ENCODE results near the gene UNC79.

The UNC79 gene

GRCh38 chr14:93727917-93728650 lies 297.3 kb downstream of the UNC79 start:
- no peak for DNase-seq (ENCODE audit: low read depth in 2 of 2)

DNA sequence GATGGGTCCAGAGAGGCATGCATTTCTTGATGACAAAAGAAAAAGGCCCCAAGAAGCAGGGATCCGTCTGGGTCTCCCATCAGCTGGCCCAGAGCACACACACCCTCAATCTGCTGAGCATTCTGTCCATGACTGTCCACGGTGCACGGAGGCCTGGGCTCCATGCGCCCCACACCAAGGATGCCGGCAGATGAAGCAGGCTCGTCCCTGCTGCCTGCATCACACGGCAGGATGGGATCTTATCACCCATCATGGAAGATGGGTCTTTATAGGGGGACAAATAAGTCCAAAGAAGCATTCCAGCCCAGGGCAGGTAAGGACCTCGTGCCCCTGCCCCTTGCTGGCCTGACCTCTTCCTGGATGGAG lies 297.9 kb downstream of the UNC79 start:
- no peak for DNase-seq (ENCODE audit: low read depth in 2 of 2)

DNA sequence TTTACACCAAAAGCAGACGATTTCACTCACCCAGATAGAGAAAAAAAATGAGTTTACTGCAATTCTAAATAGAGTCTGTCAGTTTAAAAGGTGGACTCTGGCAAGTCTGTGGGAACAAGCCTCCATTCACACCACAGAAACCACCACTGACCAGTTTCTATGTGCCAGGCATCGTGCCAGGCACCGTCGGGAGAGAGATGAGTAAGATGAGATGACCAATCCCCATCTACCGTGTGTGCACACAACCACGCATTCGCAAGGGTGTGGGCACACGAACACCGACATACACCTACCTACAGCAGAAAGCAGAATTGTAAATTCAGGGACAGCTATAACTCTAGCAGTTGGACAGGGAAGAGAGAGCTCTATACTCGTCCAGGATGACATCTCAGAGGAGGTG lies 299.3 kb downstream of the UNC79 start:
- DNase-seq (ENCODE audit: low read depth in 2 of 2): no peak

DNA sequence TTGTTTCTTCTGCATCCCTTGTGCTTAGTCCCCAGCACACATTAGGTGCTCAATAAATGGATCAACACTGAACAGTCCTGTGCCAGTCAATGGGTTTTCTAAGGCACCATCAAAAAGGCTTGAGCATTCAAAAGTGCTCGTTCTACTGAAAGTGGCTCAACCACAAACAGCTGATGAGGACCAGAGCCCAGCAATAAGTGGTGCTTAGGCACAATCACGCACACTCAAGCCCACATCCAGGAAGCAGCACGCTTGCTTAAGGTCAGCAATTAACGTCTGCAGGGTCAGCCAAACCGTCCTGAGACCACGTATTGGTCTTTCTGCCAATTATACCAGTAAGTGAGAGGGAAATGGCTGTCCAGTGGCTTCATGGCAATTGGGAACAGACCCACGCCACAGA lies 301.0 kb downstream of the UNC79 start:
- no peak for DNase-seq (ENCODE audit: low read depth in 2 of 2)

GRCh38 chr14:93732524-93732923 lies 301.8 kb downstream of the UNC79 start:
- no peak for DNase-seq (ENCODE audit: low read depth in 2 of 2)

DNA sequence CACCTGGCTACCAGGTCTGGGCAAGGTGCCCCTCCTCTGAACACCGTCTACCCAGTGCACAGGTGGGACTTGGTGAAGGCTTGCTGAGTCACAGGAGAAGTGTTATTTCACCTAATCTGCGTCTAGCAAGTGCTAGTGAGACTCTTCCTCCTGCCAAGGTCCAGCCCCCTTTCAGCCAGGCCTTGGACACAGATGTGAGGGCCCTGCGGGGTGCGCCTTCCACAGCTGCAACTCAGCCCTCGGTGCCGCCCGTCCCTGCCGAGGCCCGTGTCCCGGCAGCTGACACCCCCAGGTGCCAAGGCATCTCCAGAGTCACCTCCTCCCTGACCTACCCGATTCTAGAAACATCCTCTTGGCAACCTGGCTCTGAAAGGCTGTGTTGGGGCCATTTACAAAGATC lies 302.5 kb downstream of the UNC79 start:
- no peak for DNase-seq (ENCODE audit: low read depth in 2 of 2)

DNA sequence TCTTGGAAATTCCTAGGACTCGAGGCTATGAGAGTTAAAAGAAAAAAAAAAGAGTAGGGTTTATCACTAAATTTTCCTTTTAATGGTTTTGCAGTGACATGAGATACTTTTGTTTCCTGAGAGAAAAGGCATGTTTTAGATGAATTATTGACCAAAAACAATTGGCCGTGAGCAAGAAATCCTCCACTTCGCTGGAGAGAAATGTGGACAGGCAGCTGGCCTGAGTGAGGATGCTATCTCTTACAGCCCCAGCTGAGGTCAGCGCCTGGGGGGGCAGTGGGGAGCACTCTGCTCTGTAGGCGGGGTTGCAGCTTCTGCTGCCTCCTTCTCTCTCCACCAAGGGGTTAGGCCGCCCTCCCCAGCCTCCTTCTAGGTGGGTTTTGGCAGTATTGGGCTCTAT lies 302.9 kb downstream of the UNC79 start:
- DNase-seq (ENCODE audit: low read depth in 2 of 2): no peak

DNA sequence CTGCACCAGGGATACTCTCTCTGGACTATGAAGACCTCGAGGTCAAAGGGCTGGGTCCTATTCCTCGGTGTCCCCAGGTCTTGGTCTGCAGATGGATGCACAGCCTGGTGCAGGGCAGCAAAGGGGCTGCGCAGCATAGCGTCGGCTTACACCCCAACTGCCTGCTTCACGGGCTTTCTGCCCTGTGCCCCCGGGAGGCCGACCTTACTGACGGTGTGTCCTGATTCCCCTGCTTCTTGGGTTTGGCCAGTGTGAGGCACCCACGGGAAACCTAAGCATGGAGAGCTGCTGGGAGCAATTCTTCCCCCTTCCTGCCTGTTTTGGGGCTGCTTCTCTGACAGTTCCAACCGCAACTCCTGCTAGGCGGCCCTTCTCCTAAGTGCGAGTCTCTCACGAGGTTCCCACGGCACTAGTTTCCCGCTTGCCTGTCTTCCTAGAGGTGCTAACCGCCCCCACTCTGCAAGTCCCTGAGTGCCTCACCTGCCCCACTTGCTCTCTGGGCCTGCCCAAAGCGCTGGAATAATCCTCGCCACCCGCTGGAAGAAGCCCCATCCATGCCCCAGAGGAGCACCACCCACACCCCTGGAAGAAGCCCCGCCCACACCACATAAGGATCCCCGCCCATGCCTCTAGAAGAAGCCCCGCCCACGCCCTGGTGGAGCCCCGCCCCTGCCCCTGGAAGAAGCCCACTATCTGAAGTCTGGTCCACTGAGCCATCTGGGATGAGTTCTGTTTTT lies 303.5 kb downstream of the UNC79 start:
- DNase-seq (ENCODE audit: low read depth in 2 of 2): no peak

GRCh38 chr14:93735206-93735605 lies 304.5 kb downstream of the UNC79 start:
- no peak for DNase-seq (ENCODE audit: low read depth in 2 of 2)

DNA sequence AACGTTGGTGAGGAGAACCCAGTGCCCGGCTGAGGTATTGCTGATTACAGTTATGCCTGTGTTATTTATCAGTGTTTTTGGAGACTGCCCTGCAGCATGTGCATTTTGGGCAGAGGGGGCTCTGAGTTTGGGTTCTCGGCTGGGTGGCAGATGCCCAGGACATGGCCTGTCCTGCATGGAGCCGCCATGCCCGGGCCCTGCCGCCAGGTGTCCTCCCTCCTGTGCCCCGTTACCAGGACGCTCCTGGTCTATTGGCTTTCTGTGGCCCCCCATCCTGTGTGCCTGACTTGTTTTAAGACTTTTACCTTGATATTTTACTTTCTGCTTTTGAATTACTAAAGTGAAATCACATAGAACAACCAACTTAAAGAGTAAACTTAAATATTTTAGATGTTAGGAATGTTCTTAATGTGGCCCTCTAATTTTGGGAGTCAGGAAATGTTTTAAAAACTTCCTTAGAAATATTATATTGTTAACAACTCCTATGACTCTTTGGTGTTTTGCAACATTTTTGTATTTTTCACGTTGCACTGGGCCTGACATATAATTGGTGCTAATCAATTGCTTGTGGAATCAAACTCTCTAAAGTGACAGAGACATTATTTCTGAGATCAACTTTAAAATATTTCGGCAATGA lies 305.8 kb downstream of the UNC79 start:
- DNase-seq (ENCODE audit: low read depth in 2 of 2): no peak

- no peak for DNase-seq (ENCODE audit: low read depth in 2 of 2)
These were observed 306.9 kb downstream of the UNC79 start for GRCh38 chr14:93737634-93738033.

DNA sequence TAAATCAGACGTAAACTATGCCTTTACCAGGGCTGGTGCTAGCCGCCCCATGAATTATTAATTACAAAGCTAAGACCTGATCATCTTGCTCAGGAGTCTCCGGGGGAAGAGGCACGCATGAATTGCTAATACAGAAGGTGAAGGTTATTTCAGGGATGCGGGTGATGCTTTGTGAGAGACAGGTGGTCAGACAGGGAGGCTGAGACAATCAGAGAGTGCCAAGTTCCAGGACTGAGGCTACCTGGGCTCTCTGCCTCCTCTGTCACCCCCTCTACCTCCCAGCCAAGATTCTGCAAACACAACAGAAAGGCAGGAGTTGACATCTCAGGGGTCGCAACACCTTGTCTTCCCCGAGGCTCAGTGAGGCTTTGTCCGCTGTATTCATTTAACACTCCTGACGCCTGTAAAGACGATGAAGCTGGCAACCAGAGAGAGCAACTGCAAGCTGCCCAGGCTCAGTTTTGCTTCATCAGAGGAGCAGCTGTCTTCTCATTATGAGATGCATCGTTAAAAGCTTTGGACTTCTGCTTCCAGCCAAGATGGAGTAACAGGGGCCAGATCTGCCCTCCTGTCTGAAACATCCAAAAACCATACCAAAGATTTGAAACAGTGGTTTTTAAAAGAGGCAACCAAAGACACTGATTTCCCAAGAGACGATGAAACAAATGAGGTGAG lies 311.0 kb downstream of the UNC79 start:
- no peak for DNase-seq (ENCODE audit: low read depth in 2 of 2)

DNA sequence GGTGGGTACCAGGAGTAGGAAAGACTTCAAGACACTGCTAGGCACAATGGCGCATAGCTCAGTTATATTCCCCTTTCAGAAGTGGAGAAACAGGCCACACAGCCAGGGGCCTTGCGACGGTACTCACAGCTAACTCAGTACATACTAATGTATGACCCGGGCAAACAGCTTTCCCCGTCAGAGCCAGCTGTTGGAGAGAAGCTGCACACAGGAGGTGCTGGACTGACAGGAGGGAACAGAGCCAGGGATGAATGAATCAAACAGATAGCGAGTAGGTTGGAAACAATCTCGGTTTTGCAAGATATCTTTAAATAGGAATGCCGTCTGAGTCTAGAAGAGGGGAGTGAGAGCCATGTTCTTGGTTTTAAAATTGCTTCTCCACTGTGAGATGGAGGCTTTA lies 312.0 kb downstream of the UNC79 start:
- DNase-seq (ENCODE audit: low read depth in 2 of 2): no peak

GRCh38 chr14:93743270-93744060 lies 312.7 kb downstream of the UNC79 start:
- DNase-seq (ENCODE audit: low read depth in 2 of 2): no peak

GRCh38 chr14:93744176-93744575 lies 313.4 kb downstream of the UNC79 start:
- DNase-seq (ENCODE audit: low read depth in 2 of 2): no peak

DNA sequence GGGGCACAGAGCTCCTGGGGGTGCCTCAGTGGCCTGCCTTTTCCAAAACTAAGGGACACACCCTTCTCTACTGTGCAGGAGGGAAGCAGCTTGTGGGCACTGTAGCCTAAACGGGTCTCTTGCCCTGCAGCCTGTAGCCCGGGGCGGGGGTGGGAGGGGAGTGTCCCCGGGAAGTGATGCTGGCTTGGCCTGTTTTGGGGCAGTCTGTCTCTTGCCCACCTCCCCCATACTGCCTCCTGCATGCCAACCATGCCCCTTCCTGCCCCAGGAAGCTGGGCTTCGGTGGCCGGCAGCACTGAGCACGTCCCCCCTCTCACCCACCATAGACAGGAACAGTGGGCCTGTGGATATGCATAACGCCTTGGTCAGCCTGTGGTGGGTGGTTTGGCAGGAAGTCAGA lies 314.1 kb downstream of the UNC79 start:
- no peak for DNase-seq (ENCODE audit: low read depth in 2 of 2)

- DNase-seq (ENCODE audit: low read depth in 2 of 2): no peak
These were observed 315.0 kb downstream of the UNC79 start for GRCh38 chr14:93745603-93746273.

- no peak for DNase-seq (ENCODE audit: low read depth in 2 of 2)
These were observed 316.4 kb downstream of the UNC79 start for GRCh38 chr14:93747102-93747501.

DNA sequence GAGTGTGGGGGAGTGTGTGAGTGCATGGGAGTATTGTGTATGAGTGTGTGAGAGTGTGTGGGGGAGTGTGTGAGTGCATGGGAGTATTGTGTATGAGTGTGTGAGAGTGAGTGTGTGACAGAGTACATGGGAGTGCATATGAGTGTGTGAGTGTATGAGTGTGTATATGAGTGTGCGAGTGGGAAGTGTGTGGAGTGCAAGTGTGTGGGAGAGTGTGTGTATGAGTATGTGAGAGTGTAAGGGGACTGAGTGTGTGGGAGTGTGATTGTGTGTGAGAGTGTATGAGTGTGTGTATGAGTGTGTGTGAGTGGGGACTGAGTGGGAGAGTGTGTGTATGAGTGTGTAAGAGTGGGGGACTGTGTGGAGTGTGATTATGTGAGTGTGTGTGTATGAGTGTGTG lies 316.8 kb downstream of the UNC79 start:
- no peak for DNase-seq (ENCODE audit: low read depth in 2 of 2)

DNA sequence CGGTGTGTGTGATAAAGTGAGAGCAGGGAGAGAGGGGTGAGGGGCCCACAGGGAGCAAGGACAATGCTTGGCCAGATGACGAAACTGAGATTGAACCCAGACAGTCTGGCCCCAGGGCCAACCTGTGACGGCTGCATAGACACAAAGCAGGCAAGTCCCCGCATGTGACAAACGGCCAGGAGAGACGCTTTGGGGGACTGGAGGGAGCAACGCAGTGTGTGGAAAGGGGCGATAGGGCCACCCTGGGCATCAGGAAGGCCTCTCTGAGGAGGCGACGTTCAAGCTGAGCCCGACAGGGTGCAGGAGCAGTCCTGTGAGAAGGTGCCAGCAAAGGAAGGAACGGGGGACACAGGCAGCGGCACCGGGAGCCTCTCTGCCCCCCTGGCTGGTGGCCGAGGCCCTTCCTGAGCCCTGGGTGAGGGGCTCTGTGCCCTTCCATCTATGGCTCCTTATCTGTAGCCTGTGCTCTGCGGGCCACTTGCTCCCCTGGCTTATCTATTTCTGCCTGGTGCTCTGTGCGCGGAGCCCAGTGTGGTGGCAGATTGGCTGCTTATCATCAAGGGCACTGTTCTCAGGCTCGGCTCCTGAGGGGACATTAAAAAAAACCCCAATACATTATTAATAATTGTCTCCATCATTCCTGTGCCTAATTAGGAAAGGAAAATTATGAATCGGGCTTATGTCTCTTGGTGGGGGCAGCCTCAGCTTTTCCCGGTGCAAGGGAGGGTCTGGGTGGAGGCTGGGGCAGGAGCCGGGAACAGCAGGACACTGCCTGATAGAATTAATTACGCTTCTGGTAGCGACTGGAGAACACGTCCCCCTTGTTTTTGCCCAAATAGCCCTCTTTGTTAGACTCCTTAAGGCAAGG lies 317.7 kb downstream of the UNC79 start:
- DNase-seq (ENCODE audit: low read depth in 2 of 2): no peak

All from stimulated activated CD8-positive, alpha-beta memory T cell treated with anti-CD3 and anti-CD28 coated beads, Interleukin-7, amount 100 ng/mL, for 1 hour (primary cell).